Stimulated activated CD4-positive, alpha-beta T cell treated with anti-CD3 and anti-CD28 coated beads, Interleukin-1b, Interleukin-23, amount 100 ng/mL, for 1 hour (primary cell): ENCODE measurements around the gene DIP2C.
"Not testable (repeated sequence)": the region's sequence is repeated elsewhere in the genome, so short reads cannot be mapped to it uniquely, and the experiment has no call there.

Experiments used
- DNase-seq, 2 donors: peaks; one replicate each; pipeline ENCODE4 v3.0.0-alpha.2; 2020; ENCODE audit warnings: low read depth in 2 of 2

DIP2C gene

DNA sequence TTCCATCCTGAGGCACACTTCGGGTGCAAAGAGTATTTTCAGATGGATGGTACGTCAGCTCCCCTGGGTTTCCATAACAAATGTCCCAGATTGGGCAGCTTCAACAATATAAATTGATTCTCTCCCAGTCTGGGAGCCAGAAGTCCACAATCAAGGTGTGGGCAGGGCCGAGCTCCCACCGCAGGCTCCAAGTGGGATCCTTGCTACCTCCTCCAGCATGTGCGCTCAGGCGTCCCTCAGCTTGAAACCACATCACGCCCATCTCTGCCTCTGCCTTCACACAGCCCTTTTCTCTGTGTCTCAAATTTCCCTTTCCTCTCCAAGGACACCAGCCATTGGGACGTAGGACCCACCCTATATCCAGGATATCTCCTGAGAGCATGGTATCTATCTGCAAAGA, 153.5 kb downstream of the DIP2C start:
- DNase-seq: no peak

GRCh38 chr10:535051-535450, 154.4 kb downstream of the DIP2C start:
- no peak for DNase-seq

DNA sequence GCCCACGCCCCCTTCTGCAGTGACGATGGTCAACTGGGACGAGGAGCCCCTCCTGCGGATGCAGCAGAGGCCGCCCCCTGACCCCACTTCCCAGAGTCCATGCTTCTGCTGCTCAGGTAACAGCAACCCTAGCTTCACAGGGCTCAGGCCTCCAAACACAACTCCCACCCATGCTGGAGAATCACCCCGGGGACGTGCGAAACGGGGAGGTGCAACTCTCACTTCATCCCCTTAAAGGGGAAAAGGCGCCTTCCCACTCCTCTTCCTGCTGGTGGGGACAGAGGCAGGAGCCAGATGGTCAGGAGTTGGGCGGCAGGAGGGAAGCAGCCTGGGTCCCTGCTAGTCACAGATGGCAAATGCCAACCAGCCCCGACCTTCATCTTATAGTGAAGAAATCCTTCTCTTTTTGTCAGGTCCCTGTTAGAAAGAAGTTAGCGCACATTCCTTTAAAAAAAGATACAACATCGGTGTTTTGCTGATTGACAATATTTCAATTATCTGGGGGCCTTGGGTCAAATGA, 155.4 kb downstream of the DIP2C start:
- DNase-seq: no peak

GRCh38 chr10:533611-534010, 155.9 kb downstream of the DIP2C start:
- no peak for DNase-seq

DNA sequence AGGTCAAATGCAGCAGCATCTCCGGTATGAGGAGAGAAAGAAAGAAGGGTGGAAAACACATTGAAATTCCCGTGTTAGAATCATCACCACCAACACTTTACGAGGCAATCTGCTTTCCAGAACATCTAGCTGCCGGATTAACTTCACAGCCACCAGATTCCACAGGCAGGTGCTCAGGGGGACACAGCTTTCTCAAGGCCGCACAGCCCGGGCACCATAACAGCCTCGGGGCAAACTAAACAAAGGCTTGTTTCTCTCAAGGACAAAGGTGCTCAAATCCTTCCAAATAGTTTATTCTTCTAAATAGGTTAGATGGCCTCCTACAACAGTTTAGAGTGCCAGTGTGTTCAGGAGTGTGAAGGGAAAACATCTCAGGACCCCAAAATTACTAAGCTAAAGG, 156.3 kb downstream of the DIP2C start:
- no peak for DNase-seq

DNA sequence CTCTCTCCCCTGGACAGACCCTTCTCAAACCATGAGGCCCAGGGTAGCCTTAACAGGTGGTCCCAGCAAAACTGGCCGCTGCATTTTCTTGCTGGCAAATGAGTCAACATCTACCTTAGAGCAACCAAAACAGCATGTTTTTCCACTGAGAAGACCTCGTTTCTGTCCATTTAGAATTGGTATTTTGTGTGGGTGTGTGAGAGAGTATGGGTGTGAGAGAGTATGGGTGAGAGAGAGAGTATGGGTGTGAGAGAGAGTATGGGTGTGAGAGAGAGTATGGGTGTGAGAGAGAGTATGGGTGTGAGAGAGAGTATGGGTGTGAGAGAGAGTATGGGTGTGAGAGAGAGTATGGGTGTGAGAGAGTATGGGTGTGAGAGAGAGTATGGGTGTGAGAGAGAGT, 157.1 kb downstream of the DIP2C start:
- not testable (repeated sequence) for DNase-seq

DNA sequence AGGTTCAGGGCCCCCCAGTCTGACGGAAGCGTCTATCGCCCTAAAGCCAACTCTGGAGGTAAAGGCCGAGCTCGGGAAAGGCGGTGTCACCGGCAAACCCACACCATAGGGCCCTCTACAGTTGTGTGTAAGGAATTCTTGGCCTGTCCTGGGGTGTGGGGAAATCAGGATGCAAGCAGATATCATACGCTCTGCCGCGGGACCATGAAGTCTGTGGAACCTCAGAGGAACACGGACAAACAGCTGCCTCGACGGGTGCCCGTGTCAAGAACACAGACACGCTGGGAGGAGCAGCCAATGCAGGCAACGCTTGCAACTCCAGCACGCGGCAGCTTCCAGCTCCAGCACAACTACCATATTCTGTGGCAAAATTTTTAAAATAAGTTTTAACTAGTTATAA, 157.9 kb downstream of the DIP2C start:
- no peak for DNase-seq

DNA sequence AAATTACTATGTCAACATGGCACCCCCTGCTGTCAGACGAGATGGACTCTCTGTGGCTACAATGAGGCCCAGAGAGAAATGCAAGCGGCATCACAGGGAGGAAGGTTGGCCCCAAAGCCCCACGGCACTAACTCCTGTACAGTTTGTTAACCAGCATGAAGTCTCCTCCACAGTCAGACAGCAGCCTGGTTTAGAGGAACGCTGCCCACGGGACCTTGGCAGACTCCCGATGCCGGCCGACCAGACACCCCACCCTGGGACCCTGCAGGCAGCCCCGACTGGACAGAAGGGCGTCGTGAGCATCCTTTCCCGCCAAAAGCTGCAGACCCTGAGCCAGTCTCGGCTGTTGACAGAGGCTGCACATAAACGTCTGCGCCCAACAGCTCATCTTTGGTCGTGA, 158.8 kb downstream of the DIP2C start:
- no peak for DNase-seq

DNA sequence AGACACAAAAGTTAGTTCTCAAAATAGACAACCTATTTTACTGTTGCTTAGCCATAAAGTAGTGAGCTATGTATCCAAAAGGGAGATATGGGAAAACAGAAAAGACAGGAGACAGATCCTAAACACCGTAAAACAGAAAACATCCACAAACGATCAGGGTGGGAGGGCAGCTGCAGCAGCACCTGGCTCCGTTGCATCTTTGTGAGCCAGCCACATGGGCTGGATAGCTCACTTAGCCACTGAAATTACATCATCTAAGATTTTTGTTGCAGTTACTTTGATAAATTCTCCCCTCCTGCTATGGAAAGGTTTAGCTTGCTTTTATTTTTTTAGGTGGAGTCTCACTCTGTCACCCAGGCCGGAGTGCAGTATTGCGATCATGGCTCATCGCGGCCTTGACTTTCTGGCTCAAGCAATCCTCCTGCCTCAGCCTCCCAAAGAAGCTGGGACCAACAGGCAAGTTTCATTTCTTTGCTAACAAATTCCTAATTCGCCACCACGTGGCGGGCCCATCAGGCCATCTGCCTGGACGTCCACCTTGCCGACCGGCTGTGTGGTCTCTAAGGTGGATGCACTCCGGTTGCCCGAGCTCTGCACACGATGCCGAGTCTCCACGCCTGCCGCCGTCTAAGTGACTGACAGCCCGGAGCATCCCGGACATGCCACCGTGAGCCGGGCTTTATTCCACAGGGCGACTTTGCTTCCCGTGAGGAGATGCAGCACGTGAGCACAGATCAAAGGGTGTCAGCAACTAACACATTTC, 159.8 kb downstream of the DIP2C start:
- no peak for DNase-seq

DNA sequence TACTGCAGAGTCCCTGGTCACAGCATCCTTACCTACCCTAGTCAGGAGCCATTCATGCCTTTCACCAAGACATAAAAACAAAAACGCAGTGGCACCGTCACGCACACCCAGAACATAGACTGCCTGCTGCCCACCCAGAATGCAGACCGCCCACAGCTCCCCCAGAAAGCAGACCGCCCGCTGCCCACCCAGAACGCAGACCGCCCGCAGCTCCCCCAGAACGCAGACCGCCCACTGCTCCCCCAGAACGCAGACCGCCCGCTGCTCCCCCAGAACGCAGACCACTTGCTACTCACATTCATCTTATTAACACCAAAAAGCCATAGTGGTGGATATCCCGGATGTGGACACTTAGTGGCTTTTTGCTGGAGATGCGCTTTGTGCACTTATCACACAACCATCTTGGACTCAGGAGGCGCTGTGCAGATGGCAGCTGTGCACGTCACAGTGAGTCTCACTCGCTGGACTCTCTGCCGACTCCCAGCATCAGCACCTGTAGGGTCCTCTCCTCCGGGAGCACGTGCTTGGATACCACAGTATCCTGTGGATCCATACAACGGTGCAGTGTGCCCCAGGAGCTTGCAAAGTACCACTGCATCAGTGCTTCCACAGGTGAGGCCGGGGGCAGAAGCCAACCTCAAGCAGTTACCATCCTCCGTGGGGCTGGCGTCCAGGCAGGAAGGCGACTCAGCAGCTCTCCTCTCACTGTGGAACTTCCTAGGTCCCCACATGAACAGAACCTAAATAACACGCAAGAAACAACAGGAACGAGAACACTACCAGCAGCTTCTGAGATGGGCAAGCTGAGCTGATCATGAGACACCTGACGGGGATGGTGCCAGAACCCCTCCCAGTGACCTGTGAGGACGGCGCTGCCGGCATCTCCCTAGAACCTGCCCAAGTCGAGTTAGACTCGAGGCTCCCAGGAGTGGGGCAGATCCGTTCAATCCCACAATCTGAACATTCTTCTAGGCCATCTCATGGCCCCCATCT, 161.0 kb downstream of the DIP2C start:
- no peak for DNase-seq

- DNase-seq: no peak
Measured at GRCh38 chr10:527416-527815, 162.1 kb downstream of the DIP2C start.

- no peak for DNase-seq
Measured at GRCh38 chr10:526651-527312, 162.7 kb downstream of the DIP2C start.

GRCh38 chr10:525565-526315, 163.7 kb downstream of the DIP2C start:
- DNase-seq: no peak

GRCh38 chr10:523925-524324, 165.5 kb downstream of the DIP2C start:
- DNase-seq: no peak

DNA sequence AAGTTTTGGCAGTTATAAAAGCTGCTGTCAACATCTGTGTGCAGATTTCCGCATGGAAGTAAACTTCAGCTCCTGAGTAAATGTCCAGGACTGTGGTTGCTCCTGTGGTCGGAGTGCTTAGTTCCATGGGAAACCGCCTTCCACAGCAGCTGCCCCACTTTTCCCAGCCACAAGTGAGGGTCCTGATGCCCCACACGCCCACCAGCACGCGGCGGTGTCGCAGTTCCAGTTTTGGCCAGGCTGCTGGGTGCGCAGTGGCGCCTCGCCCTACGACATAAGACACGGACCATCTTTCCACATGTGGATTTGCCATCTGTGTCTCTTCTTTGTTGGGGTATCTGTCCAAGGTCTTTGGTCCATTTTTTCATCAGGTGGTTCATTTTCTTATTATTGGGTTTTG, 167.1 kb downstream of the DIP2C start:
- DNase-seq: no peak

DNA sequence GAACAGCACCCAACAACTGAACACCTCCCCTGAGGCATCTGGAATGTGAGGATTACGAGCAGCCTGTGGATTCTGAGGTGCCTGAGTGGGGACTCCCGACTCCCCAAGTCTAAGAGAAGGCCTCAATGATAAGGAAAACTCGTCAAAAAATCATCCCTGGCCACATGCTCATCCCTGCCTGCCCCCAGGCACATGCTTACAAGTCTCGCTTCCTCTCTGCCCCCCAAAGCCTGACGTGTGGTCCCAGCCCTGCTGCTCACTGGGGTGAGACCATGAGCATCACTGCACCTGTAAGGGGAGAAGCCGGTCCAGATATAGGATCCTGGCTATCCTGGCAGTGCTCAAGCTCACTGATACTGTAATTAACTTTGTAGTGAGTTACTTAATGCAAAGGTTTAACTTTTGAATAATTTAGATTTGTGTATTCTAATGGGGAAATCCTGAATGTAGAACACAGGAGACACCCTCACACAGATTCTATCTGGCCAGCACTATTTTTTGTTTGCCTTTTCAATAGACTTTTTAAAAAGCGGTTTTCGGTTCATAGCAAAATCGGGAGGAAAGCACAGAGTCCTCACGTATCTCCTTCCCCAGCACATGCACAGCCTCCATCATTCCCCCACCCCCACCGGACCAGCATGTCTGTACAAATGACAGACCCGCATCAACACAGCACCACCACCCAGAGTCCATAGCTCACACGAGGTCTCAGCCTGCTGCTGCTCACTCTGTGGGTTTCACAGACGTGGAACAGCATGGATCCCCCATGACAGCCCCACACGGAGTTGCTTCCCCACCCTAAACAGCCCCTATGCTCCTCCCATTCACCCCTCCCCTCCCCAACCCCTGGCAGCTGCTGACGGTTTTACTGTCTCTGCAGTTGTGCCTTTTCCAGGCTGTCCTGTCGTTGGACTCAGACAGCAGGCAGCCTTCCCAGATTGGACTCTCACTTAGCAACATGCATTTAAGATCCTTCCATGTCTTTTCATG, 167.9 kb downstream of the DIP2C start:
- no peak for DNase-seq

- DNase-seq: no peak
Measured at GRCh38 chr10:520402-520787, 169.1 kb downstream of the DIP2C start.

DNA sequence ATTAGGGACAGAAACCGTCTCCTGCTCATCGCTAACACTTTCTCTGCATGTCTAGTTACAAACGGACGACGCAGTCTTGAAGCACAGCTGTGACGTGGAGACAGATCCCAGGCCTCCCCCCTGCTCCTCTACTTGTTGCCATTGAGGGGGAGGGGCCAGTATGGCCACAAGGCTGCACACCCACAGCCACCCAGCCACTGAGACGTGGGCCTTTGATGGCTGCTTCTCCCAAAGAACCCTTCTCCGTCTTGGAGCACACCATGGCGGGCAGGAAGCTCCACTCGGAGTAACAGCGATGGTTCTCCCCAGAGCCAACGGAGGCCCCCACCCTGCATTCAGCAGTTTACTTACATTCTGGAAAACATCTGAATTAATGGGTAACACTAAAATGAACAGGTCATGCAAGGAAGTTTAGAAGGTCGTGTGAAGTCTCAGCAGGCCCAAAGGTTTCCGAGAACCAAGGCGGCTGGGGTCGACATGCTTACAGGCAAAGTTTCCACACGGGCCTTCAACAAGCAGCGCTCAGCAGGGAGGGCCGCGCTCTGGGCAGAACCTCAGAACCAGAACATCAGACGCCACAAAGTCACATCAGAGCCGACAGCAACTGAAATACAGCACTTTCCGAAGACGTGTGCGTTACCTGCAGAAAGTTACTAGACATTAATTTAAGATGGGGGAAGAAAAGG, 169.6 kb downstream of the DIP2C start:
- DNase-seq: no peak

DNA sequence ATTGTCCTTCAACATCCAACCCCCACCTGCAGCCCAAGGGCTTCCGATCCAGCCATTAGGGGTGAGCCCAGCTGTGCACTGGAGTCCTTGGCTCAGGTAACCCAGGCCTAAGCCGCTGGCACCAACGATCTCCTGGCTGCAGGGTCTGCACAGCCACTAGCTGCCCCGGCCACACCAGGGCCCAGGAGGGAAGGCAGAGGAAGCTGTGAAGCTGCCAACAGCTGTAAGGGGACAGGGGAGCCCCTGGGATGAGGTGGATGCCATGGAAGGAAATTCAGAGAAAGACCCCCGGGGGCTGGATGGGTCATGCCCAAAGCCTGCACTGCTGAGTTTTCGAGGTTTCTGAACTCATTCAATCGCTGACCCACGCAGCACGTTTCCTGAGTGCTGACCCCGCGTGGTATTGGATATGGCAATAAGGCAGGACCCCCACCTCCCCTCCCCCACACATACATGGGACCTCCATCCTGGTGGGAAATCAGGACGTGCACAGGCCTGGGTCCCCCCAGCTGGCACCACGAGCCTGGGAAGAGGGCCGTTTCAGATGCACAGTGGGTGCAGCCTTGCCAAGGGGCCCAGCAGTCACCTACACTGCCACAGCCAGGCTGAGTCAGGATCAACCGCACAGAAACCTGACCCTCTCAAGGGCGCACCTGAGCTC, 170.3 kb downstream of the DIP2C start:
- no peak for DNase-seq
